M059J (cell line): ENCODE data around the gene SRSF9. TPM values are rescaled to one million over a fixed set of nuclear protein-coding genes. Genes with fewer than 3 reads are reported as not detected.
A peak's percentile ranks its signal among the peaks of the same experiment; 100 is the strongest.

Experiments used
- DNase-seq: peaks from one replicate; pipeline ENCODE4 v3.0.0-alpha.2; 2012; ENCODE audit warnings: low read depth
- total RNA-seq: library from RNA; depleted of rRNA; stranded (reverse); fragments of >200 nt; shearing (Covaris generic); gene quantifications from 2 replicates; pipeline ENCODE4 v1.2.3, GENCODE V29; 2014

Gene SRSF9
- total RNA-seq, 1 experiment from 2014 or later = 267 TPM

- DNase-seq = no peak
Observed at GRCh38 chr12:120483621-120484020, 14.1 kb upstream of the SRSF9 start.

- DNase-seq = no peak
Observed at GRCh38 chr12:120481022-120481767, 11.6 kb upstream of the SRSF9 start.

- DNase-seq = no peak
Observed at GRCh38 chr12:120480211-120480610, 10.7 kb upstream of the SRSF9 start.

- no peak for DNase-seq
Observed at GRCh38 chr12:120479458-120479857, 9.9 kb upstream of the SRSF9 start.

- DNase-seq = no peak
Observed at GRCh38 chr12:120475643-120476042, 6.1 kb upstream of the SRSF9 start.

GRCh38 chr12:120474616-120474960 lies 5.0 kb upstream of the SRSF9 start:
- DNase-seq = peak; percentile 95

GRCh38 chr12:120473807-120474615 lies 4.5 kb upstream of the SRSF9 start:
- no peak for DNase-seq

- DNase-seq = no peak
Observed at GRCh38 chr12:120472521-120472920, 3.0 kb upstream of the SRSF9 start.

- DNase-seq = peak; percentile 31
Observed at GRCh38 chr12:120470150-120470784, 719 bp upstream of the SRSF9 start.

GRCh38 chr12:120468821-120469449 lies 613 bp downstream of the SRSF9 start:
- peak; percentile 13 for DNase-seq

- peak; percentile 70 for DNase-seq
Observed at GRCh38 chr12:120468325-120468820, 1.2 kb downstream of the SRSF9 start.

GRCh38 chr12:120467439-120467838 lies 2.1 kb downstream of the SRSF9 start:
- no peak for DNase-seq

GRCh38 chr12:120466560-120467315 lies 2.8 kb downstream of the SRSF9 start:
- peak; percentile 42 for DNase-seq

GRCh38 chr12:120465756-120466155 lies 3.8 kb downstream of the SRSF9 start:
- DNase-seq = no peak

- no peak for DNase-seq
Observed at GRCh38 chr12:120463712-120464111, 5.8 kb downstream of the SRSF9 start.

- no peak for DNase-seq
Observed at GRCh38 chr12:120462099-120462640, 7.4 kb downstream of the SRSF9 start.

GRCh38 chr12:120460157-120460556 lies 9.4 kb downstream of the SRSF9 start:
- no peak for DNase-seq

GRCh38 chr12:120457133-120457532 lies 12.4 kb downstream of the SRSF9 start:
- no peak for DNase-seq

- DNase-seq = no peak
Observed at GRCh38 chr12:120455302-120455701, 14.2 kb downstream of the SRSF9 start.

GRCh38 chr12:120453977-120454376 lies 15.6 kb downstream of the SRSF9 start:
- peak; percentile 35 for DNase-seq
